ENCODE measurements around the gene PGS1.

DNA sequence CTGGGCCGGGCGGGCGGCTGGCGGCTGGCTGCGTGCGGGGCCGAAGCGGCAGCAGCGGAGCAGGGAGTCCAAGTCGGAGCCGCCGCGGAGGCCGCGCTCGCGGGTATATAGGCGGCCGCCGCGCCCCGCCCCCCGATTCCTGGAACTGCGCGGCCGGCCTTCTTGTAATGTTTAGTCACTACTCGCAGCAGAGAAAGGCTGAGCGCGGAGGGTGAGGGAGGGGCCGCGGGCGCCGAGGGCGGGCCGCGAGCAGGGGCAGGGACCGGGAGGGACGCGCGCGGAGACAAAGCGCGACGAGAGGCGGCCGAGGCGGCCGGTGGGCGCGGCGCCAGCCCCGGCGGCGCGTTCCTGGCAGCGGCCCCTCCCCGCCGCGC is 18.5 kb upstream of the PGS1 start, which contains the start of gene SOCS3:
- TF ChIP-seq EZH2 (IDR thresholded peaks at IDR 0.05), result no peak
- TF ChIP-seq POLR2AphosphoS5 (IDR thresholded peaks at IDR 0.05; ENCODE audit: borderline replicate concordance, low read depth, low read length), result peak; percentile 55; the same call in 1 of the 2 replicates
